B cell (primary cell): ENCODE data around the gene MOBP.

Experiments used
- CTCF ChIP-seq: fragments of 200-600 bp; IDR thresholded peaks from one replicate; pipeline ENCODE4 v1.8.0; 2022; ENCODE audit warnings: antibody characterized with exemption, mild to moderate bottlenecking
- EZH2 ChIP-seq: IDR thresholded peaks from 2 replicates; pipeline ENCODE4 v1.6.1; 2012; ENCODE audit warnings: borderline replicate concordance, low read depth, mild to moderate bottlenecking, moderate library complexity, low read length; ENCODE audit not compliant: insufficient read depth, poor library complexity, severe bottlenecking

- no peak for TF ChIP-seq CTCF
- TF ChIP-seq EZH2: no peak
These were observed 6.8 kb upstream of the MOBP start for GRCh38 chr3:39460677-39461076.
